ENCODE results near the gene CLCNKA.
"Not testable (repeated sequence)": the region's sequence is repeated elsewhere in the genome, so short reads cannot be mapped to it uniquely, and the experiment has no call there.

The CLCNKA gene

GRCh38 chr1:16038620-16038912 lies 16.7 kb downstream of the CLCNKA start:
- no peak overlapping the region for H3K4me3 ChIP-seq (ENCODE audit: low read depth, low read length)
- DNase-seq (ENCODE audit: low read depth): no peak
- no peak for TF ChIP-seq MYC (IDR thresholded peaks at IDR 0.05; ENCODE audit: low read depth, low read length)
- TF ChIP-seq POLR2A (IDR thresholded peaks at IDR 0.05; ENCODE audit: extremely low read depth, insufficient read length): no peak
- TF ChIP-seq CTCF (IDR thresholded peaks at IDR 0.05; ENCODE audit: low read depth, low read length): no peak
- TF ChIP-seq MAX (IDR thresholded peaks at IDR 0.05; ENCODE audit: low read depth, low read length): no peak

- H3K4me3 ChIP-seq (ENCODE audit: low read depth, low read length); DNase-seq (ENCODE audit: low read depth): not testable (repeated sequence)
Measured at GRCh38 chr1:16039871-16040270, 18.0 kb downstream of the CLCNKA start.

- H3K4me3 ChIP-seq (ENCODE audit: low read depth, low read length): no peak overlapping the region
- DNase-seq (ENCODE audit: low read depth): no peak
- TF ChIP-seq MAX (IDR thresholded peaks at IDR 0.05; ENCODE audit: low read depth, low read length) (no peak), POLR2A (IDR thresholded peaks at IDR 0.05; ENCODE audit: extremely low read depth, insufficient read length) (no peak), CTCF (IDR thresholded peaks at IDR 0.05; ENCODE audit: low read depth, low read length) (no peak), MYC (IDR thresholded peaks at IDR 0.05; ENCODE audit: low read depth, low read length) (no peak)
Measured at GRCh38 chr1:16041200-16041599, 19.4 kb downstream of the CLCNKA start.

GRCh38 chr1:16042096-16042495 lies 20.3 kb downstream of the CLCNKA start:
- H3K4me3 ChIP-seq (ENCODE audit: low read depth, low read length): no peak overlapping the region
- no peak for DNase-seq (ENCODE audit: low read depth)
- TF ChIP-seq POLR2A (IDR thresholded peaks at IDR 0.05; ENCODE audit: extremely low read depth, insufficient read length): no peak
- TF ChIP-seq CTCF (IDR thresholded peaks at IDR 0.05; ENCODE audit: low read depth, low read length): no peak
- no peak for TF ChIP-seq MAX (IDR thresholded peaks at IDR 0.05; ENCODE audit: low read depth, low read length)
- no peak for TF ChIP-seq MYC (IDR thresholded peaks at IDR 0.05; ENCODE audit: low read depth, low read length)

- H3K4me3 ChIP-seq (ENCODE audit: low read depth, low read length); DNase-seq (ENCODE audit: low read depth): not testable (repeated sequence)
Measured at GRCh38 chr1:16042654-16043053, 20.8 kb downstream of the CLCNKA start.

- TF ChIP-seq POLR2A (IDR thresholded peaks at IDR 0.05; ENCODE audit: extremely low read depth, insufficient read length) (no peak), MYC (IDR thresholded peaks at IDR 0.05; ENCODE audit: low read depth, low read length) (no peak), MAX (IDR thresholded peaks at IDR 0.05; ENCODE audit: low read depth, low read length) (no peak), CTCF (IDR thresholded peaks at IDR 0.05; ENCODE audit: low read depth, low read length) (no peak)
- no peak for DNase-seq (ENCODE audit: low read depth)
- H3K4me3 ChIP-seq (ENCODE audit: low read depth, low read length): no peak within 1 kb of the TSS
Measured at GRCh38 chr1:16043521-16043920, 21.7 kb downstream of the CLCNKA start, which contains the start of gene CLCNKB. Gene CLCNKB (plus strand): TSS chr1:16043782. CDS start chr1:16044493, 711 bp downstream.

- TF ChIP-seq MYC (IDR thresholded peaks at IDR 0.05; ENCODE audit: low read depth, low read length) (no peak), MAX (IDR thresholded peaks at IDR 0.05; ENCODE audit: low read depth, low read length) (no peak), CTCF (IDR thresholded peaks at IDR 0.05; ENCODE audit: low read depth, low read length) (no peak), POLR2A (IDR thresholded peaks at IDR 0.05; ENCODE audit: extremely low read depth, insufficient read length) (no peak)
- H3K4me3 ChIP-seq (ENCODE audit: low read depth, low read length): no peak overlapping the region
- DNase-seq (ENCODE audit: low read depth): no peak
Measured at GRCh38 chr1:16043950-16044349, 22.1 kb downstream of the CLCNKA start.

Measured in NB4 (cell line).